ENCODE results near the gene CLDN7.

The CLDN7 gene

DNA sequence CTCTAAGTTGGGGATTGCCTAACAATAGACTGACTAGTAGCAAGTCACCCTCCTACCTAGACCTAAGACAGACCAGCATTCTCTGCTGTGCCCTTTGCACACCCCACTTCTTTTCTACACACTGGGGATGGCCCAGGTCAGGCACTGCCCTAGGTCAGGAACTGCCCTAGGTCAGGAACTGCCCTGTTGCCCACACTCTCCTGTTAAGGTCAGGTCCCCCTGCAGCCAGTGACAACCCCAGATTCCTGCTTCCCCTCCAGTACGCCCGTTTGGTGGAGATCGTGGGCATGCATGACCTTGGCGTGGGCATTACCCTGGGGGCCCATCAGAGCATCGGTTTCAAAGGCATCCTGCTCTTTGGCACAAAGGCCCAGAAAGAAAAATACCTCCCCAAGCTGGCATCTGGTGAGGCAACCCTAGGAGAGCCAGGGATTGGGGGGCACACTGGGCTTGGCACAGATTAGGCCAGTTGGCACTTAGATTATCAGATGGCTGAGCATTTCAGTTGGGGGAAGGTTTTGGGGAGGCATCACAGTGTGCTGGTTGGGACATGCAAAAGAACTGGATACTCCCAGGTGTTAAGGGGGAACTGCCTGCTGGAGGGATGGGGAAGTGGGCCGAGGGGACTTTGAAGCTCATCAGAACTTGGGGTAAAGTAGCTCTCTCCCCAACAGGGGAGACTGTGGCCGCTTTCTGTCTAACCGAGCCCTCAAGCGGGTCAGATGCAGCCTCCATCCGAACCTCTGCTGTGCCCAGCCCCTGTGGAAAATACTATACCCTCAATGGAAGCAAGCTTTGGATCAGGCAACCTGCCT is 40.8 kb downstream of the CLDN7 start:
- no peak for DNase-seq (ENCODE audit: low read depth in 2 of 3, low spot score in 1 of 3)

DNA sequence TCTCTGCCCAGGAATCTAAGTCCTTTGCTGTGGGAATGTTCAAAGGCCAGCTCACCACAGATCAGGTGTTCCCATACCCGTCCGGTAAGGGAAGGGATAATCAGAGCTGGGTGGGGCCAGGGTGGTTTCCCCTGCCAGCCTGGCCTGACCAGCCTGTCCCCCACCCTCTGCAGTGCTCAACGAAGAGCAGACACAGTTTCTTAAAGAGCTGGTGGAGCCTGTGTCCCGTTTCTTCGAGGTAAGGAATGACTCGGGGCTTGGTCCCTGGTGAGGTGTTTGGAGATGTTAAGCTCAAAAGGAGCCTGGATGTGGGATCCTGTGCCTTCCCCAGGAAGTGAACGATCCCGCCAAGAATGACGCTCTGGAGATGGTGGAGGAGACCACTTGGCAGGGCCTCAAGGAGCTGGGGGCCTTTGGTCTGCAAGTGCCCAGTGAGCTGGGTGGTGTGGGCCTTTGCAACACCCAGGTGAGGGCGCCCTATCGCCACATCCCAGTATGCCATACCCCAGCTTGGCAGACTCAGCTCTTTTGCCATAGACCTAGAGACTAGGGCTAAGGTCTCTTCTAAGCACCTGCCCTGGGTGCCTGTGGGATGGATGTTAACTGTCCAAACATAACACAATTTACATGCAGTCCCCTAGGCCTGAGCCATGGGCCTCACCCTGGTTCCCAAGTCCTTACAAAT is 41.5 kb downstream of the CLDN7 start:
- DNase-seq (ENCODE audit: low read depth in 2 of 3, low spot score in 1 of 3): peak in 2 of 3 donors; percentile 45 to 47

DNA sequence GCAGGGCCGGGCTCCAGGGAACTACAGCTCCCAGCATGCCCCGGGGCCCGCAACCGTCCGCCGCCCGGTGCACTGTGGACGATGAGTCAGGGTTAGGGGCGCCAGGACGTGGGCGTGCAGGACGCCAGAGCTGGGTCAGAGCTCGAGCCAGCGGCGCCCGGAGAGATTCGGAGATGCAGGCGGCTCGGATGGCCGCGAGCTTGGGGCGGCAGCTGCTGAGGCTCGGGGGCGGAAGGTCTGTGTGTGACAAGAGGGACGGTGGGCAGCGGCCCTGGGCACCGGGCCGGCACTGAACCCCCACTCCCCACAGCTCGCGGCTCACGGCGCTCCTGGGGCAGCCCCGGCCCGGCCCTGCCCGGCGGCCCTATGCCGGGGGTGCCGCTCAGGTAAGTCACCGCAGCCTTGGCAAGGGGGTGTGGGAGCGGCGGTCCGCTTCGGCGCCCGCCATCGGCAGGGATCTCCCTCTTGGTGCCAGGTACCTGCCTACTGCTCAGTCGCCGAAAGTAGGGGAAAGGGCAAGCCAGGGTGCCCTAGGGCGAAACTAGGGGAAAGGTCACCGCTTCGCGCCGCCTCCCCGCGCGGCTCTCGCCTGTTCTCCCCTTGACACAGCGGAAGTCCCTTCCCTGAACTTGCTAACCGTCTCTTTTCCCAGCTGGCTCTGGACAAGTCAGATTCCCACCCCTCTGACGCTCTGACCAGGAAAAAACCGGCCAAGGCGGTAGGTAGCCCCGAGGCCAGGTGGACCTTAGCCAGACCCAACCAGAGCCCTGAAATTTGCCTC is 42.3 kb downstream of the CLDN7 start, which contains the start of the genes ACADVL and DLG4:
ACADVL (plus strand) TSS at position 127 of the 781 bp plus-strand sequence; CDS start at position 174, 47 bp downstream.
DLG4 (minus strand) TSS at position 25 of the 781 bp plus-strand sequence.
- DNase-seq (ENCODE audit: low read depth in 2 of 3, low spot score in 1 of 3): peak; percentile 71 to 80 (median 74)

DNA sequence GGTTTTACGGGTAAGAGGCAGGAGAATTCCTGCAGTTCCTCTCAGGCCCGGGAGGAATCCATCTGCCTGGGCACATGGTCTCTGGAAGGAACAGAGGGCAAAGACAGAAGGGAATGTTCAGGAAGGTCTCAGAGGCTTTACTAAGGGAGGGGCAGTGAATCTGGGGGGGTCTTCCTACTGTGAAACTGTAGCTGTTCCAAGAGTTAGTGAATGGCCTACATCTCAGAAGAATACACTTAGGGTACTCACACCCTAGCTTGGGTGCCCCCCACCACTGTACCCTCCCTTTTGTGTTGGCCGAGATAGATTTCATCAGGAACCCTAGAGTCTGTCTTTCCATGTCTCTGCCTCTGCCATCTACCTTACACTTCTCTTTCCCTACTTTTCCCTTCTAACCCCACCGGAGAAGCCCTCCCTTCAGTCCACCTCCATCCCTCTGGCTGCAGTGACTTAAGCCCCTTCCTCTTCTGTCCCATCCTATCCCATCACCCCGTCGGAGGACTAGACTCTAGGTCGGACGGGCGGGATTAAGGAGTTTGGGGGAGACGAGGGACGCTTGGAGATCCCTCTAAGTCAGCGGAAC is 43.0 kb downstream of the CLDN7 start:
- no peak for DNase-seq (ENCODE audit: low read depth in 2 of 3, low spot score in 1 of 3)

DNA sequence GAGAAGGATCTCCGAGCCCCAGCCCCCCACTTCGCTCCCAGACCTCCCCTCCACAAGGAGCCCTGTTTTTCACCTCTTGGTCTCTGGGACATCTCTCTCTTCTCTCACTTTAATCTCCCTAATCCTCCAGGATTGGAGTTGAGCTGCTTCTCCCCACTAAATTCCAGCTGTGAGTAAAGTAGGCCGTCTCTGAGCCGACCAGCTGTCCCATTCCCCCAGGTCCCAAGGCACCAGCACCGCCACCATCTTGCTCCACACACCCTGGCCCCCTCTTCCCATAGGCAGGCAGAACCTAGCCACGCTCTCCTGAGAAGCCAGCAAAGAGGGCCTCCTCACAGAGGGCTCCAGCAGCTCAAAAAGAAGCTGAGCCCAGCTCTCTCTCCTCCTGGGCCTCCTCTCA is 43.5 kb downstream of the CLDN7 start:
- no peak for DNase-seq (ENCODE audit: low read depth in 2 of 3, low spot score in 1 of 3)

DNA sequence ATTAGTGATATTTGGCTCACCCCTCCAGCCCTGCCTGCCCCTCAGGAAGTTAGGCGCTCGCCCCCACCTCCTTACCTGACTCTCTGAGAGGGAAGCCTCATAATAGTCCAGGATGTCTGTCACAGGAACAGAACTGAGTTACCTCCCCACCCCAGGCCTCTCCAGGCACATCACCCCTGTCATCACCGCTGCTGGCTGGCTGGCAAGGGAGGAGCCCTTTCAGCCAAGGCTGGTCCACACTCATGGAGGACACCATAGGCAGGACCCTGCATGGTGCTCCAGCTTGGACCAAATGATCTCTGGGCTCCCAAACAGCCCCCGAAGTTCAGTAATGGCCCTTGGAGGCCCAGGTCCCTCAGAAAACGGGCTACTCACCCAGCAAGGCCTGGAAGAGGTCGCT is 44.1 kb downstream of the CLDN7 start:
- DNase-seq (ENCODE audit: low read depth in 2 of 3, low spot score in 1 of 3): no peak

DNA sequence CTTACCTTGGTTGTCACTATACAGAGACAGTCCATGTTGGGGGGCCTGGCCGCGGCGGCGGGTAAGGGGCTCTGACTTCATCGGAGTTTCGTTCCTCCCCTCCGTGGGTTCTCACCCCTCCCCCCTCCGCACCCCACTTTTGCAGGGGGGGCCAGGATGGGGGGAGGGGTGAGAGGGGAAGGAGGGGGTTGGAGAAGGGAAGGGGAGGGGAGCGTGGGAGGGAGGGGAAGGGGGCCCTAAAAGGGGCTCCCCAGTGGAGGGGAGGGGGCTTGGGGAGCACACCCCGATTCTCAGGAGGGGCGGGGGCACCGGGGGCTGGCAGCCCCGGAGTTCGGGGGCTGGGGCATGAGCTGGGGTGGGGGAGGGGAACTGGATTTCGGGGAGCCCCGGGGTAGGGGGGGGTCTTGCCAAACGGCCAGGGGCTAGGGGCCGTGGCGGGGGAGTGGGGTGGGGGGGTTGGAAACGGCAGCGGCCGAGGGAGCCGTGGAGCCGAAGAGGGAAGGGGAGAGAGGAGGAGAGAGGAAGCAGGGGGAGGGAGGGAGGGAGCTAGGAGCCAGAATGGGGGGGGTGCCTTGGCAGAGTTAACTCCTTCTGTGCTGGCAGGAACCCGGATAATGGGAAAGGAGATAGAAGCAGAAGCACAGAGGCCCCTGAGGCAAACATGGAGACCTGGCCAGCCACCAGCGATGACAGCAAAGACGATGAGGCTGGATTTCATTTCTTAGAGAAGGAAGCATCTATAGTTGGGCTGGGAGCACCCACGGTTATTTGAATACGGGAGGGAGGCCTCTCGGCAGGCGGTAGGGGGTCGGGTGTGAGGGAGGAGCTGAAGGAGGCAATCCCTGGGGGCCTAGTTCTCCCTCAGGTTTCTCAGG is 44.9 kb downstream of the CLDN7 start:
- no peak for DNase-seq (ENCODE audit: low read depth in 2 of 3, low spot score in 1 of 3)

DNA sequence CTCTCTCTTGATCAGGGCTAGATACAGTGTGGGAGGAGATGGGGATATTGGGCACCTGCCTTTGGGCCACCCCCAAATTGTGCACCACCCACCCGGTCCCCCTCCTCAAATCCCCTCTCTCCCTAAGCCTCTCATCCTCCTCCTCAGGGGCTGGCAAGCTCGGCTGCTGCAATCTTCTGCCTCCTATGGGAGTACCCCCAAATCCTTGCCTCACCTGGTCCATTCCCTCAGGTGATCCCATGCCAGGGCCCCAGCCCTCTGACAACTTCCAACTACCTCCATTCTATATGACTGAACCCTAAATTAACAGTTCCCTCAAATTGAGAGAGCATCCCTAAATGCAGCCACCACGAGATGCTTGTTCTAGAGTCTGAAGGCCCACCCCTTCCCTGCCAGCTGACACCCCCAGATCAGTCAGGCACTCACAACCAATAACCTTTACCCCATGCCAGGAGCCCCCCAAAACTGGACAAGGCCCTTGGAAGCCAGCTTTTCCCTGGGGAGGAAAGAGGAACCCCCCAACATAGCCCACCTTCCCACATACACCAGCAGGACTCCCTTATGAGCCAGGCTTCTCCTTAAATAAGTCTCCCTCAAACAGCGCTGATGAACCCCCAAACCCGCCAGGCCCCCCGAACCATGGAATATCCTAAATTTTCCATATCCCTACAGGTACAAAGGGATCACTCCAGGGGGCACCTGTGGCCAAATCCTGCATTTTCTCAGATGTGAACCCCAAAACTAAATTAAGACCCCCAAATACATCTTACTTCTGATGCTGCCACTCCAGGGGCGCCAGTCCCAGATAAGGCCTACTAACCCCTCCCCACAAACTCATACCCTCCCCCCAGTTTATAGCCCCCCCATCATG is 45.8 kb downstream of the CLDN7 start:
- DNase-seq (ENCODE audit: low read depth in 2 of 3, low spot score in 1 of 3): no peak

DNA sequence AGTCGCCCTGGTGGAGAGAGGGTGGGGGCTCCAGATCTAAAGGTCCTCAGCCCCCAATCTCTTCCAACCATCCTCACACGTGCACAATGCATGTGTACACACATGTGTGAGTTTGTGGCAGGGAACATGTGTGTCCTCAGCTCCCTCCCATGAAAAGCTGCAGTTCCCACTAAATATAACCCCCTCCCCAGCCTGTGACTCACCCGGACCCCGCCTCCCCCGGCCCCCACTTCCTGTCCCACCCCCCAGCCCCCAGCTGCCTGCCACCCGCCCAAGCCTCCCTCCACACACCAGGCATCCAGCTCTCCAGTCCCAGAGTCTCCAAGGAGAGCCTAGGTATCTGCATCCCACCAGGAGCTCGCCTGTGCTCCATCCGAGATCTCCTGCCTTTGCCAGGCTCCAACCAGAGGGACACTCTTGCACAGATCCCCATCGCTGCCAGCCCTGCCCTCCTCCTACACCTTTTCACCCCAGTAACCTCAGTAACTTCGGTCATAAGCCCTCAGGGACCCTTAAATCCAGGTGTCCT is 46.6 kb downstream of the CLDN7 start:
- DNase-seq (ENCODE audit: low read depth in 2 of 3, low spot score in 1 of 3): no peak

DNA sequence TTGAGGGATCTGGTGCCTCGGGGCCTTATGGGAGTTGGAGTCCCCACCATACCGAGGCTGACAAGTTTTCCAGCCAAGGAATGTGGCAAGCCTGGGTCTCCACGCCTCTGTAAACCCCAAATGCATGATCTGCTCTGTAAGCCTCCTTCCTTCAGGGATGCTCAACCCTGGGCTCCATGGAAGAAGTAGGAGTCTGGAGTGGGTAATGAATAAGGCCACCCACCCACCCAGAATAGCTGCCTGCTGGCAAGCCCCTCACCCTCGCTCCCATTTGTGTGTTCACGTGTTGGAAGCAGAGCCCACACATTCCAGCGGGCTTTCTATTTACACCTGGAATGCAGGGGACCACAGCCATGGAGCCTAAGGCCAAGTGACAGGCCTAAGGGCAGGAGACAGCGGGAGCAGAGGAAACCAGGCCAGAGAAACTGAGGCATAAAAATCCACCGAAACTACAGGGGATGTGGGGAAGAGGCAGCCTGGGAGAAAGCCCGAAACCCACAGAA is 47.1 kb downstream of the CLDN7 start:
- DNase-seq (ENCODE audit: low read depth in 2 of 3, low spot score in 1 of 3): no peak

DNA sequence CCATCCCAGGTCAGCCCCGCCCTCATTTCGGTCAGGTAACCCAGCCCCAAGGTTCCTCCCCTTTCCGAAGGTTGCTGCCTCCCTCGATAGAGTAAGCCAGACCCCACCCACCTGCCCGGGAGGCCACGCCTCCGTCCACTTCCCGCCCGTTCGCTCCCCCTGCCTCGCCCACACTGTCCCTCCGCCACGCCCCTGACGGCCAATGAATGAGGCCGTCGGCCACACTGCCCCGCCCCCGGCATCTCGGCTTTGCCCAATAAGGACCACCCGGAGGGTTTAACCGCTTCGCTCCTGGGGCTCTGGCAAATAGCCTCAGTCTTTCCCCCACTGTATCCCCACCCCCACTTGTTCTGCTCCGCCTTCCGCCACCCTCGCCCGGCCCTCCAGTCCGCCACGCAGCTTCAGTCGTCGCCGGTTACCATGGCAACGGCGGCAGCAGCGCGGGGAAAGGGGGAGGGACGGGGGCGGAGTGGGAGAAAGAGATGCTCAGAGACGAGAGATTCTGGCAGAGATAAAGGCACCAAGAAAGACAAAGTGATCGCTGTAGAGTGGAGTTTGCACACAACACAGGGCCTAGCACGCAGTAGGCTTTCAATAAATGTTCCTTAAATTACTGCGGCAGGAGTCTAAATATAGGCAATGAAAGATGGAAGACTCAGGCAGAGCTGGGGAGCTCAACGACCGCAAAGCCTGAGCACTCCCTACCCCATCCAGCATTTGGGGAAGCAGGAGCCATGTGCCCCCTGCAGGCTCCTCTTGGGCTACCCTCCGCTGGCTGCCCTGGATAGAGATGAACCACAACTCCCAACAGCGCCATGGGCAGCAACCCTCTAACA is 47.8 kb downstream of the CLDN7 start:
- peak; percentile 99 to 100 (median 100) for DNase-seq (ENCODE audit: low read depth in 2 of 3, low spot score in 1 of 3)

DNA sequence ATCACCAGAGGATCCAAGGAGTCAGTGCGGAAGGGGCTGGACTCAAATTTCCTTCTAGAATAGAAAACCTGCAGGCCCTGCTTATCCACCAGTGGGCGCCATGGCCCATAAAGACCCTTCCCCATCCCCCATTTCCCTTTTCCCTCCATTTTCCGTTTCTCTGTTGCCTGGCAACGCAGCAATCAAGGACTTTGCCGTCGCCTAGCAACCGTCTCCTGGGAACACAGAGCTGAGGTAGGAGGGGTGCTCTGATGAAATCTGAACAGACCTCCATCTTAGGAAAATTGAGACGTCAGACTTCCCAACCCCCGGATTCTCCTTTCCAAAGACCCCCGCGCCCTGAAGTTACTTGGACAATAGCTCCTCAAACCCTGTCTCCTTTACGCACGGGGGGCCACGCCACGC is 48.4 kb downstream of the CLDN7 start:
- DNase-seq (ENCODE audit: low read depth in 2 of 3, low spot score in 1 of 3): peak in 2 of 3 donors; percentile 51 to 61

DNA sequence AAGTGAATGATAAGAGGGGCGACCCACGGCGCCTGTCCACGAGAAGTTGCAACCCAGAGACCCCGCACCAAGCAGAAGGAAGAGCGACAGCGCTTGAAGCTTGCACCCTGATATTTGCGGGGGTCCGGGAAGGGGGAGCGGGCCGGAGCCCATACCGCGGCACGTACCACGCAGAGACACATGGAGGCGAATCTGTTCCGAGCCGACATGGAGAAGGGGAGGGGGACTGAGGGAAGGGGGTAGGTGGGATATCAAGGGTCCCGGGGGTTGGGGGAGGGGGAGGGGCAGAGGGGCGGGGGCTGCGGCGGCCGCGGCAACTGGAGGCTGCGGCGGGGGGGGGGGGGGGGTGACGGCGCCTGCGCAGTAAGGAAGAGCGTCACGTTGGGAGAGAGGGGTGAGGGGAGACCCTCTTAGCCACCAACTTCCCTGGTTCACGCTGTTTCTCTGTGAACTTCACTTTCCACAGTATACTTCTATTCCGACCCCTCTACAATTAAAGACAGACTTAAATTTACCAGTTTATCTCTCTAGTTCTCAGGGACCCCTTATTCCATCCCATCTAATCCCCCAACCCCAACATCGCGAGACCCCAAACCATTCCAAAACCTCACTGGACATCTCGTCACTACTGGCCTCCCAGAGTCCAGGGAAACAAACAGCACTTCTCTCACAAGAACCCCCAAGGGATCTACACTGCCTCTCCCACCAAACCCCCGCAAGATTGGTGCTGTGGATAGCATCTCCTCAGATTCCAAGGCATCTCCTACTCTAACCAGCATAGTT is 50.6 kb downstream of the CLDN7 start:
- no peak for DNase-seq (ENCODE audit: low read depth in 2 of 3, low spot score in 1 of 3)
